Uterus (tissue), 2 donors: ENCODE measurements around the gene ARHGAP10.

ENCODE experiments used
- CTCF ChIP-seq, 4 experiments: fragments of 200-600 bp in 2 of 4; fragments of 450-650 bp in 2 of 4; sonication (generic) in 2 of 4; IDR thresholded peaks; one replicate each; pipeline ENCODE4 v1.5.1; 2016 to 2019; ENCODE audit warnings: antibody characterized with exemption in 4 of 4, mild to moderate bottlenecking in 2 of 4, moderate library complexity in 1 of 4
- POLR2A ChIP-seq, 2 donors: fragments of 450-650 bp; IDR thresholded peaks; one replicate each; pipeline ENCODE4 v1.6.1; 2016; ENCODE audit warnings: antibody characterized with exemption in 2 of 2, mild to moderate bottlenecking in 1 of 2, moderate library complexity in 1 of 2

GRCh38 chr4:147843162-147843561 lies 111.3 kb downstream of the ARHGAP10 start:
- no peak for TF ChIP-seq POLR2A (IDR thresholded peaks at IDR 0.05)
- no peak for TF ChIP-seq CTCF (IDR thresholded peaks at IDR 0.05)
